Right renal cortex interstitium (tissue), 3 donors: ENCODE measurements around the gene POTEH. TPM values are rescaled to one million over a fixed set of nuclear protein-coding genes. Genes with fewer than 3 reads are reported as not detected.
"Not testable (repeated sequence)": the region's sequence is repeated elsewhere in the genome, so short reads cannot be mapped to it uniquely, and the experiment has no call there.

Experiments used
- DNase-seq, 3 donors: peaks; one replicate each; pipeline ENCODE4 v3.0.0-alpha.2; 2013; ENCODE audit warnings: low read depth in 3 of 3, low spot score in 2 of 3
- polyA plus RNA-seq, 3 donors: library from polyadenylated mRNA; unstranded; fragments of 120-200 nt; gene quantifications; one replicate each; pipeline ENCODE4 v1.2.1, GENCODE V29; 2013; ENCODE audit not compliant: insufficient read length in 3 of 3

Gene POTEH
- polyA plus RNA-seq, 3 donors, result not detected

DNA sequence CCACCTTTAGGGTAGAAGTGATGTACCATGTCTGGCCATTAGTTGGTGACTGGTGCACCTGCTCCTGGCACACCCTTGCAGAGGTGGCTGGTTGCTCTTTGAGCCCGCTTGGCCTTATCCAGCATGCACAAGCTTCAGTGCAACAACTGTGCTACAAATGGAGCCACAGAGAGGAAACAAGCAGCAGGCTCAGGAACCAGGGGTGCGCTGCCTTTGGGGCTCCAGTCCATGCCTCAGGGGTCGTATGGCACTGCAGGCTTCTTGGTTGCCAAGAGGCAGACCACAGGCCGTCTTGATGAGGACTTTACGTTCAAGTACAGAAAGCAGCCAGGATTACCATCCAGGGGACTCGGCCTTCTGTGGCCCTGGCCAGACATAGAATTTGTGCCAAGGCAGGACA is 44.6 kb downstream of the POTEH start:
- DNase-seq, result not testable (repeated sequence)

DNA sequence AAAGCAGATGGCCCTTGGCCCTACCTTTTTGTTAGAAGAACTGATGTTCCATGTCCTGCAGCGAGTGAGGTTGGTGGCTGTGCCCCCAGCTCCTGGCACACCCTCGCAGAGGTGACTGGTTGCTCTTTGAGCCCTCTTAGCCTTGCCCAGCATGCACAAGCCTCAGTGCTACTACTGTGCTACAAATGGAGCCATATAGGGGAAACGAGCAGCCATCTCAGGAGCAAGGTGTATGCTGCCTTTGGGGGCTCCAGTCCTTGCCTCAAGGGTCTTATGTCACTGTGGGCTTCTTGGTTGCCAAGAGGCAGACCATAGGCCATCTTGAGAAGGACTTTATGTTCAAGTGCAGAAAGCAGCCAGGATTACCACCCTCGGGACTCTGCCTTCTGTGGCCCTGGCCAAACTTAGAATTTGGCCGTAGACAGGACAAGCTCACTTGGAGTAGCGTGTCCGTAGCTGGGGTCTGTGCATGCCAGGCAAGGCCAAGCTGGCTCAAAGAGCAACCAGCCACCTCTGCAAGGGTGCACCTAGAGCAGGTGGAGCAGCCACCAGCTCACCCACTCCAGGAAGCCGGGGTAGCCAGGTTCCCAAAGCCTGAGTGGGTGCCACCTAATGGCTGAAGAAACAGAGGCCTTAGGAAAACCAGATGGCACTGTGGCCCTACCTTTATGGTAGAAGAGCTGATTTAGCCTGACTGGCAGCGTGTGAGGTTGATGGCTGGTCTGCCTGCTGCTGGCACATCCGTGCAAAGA is 48.5 kb downstream of the POTEH start:
- DNase-seq, result not testable (repeated sequence)

DNA sequence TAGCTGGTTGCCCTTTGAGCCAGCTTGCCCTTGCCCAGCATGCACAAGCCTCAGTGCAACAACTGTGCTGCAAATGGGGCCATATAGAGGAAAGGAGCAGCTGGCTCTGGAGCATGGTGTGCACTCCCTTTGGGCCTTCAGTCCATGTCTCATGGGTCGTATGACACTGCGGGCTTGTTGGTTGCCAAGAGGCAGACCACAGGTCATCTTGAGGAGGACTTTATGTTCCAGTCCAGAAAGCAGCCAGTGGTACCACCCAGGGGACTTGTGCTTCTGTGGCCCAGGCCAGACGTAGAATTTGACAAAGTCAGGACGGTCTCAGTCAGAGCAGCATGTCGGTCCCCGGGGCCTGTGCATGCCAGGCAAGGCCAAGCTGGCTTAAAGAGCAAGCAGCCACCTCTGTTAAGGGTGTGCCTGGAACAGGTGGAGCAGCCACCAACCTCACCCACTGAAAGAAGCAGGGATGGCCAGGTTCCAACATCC is 49.1 kb downstream of the POTEH start:
- not testable (repeated sequence) for DNase-seq

DNA sequence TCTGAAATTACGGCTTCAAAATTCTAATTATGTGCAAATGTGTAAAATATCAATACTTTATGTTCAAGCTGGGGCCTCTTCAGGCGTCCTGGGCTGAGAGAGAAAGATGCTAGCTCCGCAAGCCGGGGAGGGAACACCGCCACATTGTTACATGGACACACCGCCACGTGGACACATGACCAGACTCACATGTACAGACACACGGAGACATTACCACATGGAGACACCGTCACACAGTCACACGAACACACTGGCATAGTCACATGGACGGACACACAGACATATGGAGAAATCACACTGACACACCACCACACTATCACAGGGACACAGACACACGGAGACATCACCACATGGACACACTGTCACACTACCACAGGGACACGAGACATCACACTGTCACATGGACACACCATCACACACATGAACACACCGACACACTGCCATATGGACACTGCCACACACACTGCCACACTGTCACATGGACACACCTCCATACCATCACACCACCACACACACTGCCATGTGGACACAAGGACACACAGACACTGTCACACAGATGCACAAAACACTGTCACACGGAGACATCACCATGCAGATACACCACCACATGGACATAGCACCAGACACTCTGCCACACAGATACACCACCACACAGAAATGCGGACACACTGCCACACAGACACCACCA is 58.0 kb downstream of the POTEH start:
- not testable (repeated sequence) for DNase-seq

DNA sequence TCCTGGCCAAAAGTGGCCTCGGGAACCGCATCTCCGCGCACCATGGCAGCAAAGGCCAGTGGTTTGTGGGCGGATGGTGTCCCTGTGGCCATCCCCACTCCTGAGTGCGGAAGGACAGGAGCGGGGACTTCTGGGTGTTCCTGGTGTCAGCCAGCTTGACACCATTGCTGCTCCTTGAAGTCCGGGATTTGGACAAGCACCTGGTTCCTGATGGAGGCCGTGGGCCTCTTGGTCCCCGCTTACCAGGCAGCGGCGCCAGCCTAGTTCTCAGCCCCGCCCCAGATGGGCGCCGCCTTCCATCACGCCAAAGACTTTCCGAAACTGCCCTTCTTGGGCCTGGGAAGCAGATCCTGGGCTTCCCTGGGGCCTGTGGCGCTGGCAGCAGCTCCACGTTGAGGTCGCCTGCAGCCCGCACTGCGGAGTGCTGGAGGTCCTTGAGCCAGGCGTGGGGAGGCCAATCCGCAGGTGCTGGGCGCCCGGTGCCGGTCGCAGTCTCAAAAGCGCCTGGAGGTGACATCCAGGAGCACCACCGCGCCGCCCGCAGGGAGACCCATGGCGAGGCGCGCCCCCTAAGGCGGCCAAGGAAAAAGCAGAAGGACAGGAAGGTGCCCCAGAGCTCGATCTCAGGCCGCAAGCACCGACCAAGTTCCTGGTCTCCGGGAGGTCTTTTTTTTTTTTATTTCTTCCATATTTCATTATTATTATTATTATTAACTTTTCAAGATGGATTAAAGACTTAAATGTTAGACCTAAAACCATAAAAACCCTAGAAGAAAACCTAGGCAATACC is 59.5 kb downstream of the POTEH start:
- DNase-seq, result not testable (repeated sequence)

DNA sequence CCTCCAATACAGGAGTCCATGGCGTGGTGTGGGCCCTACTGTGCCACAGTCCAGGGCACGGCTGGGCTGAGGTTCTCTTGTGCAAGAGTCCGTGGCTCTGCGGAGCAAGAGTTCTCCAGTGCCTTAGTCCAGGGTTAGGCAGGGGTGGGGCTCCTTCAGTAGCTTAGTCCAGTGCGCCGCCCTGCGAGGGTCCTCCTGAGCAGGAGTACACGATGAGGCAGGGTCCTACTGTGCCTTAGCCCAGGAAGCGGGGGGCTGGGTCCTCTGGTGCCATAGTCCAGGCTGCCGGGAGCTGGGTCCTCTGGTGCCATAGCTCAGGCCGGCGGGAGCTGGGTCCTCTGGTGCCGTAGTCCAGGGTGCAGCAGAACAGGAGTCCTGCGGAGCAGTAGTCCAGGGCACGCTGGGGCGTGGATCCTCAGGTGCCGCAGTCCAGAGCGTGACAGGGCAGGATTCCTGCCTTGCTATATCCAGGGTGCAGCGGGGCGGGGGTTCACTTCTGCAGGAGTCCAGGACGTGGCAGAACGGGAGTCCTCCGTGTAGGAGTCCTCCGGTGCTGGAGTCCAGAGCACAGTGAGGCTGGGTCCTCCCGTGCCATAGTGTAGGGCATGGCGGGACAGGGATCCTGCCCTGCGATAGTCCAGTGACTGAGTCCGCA is 69.7 kb downstream of the POTEH start:
- DNase-seq, result not testable (repeated sequence)

DNA sequence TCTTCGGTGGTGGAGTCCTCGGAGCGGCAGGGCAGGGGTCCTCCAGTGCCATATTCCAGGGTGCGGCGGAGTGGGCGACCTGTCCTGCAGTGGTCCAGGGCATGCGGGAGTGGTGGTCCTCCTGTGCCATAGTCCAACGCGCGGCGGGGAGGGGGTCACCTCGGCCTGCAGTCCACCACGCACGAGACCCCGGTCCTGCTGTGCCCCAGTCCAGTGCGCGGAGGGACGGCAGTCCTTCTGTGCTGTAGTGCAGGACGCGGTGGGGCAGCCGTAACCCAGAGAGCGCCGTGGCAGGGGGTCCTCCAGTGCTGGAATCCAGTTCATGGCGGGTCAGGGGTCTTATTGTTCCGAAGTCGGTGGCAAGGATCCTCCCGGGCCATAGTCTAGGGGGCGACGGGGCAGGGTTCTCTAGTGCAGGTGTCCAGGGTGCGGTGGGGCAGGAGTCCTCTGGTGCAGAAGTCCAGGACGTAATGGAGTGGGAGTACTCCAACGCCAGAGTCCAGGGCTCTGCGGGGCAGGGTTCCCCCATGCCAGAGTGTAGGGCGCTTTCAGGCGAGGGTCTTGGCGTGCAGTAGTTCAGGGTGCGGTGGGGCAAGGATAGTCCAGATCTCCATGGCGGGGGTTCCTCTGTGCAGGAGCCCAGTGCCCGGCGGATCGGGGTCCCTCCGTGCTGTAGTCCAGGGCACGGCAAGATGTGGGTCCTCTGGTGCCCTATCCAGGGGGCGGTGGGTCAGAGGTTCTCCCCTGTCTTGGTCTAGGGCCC is 70.7 kb downstream of the POTEH start:
- DNase-seq, result not testable (repeated sequence)

DNA sequence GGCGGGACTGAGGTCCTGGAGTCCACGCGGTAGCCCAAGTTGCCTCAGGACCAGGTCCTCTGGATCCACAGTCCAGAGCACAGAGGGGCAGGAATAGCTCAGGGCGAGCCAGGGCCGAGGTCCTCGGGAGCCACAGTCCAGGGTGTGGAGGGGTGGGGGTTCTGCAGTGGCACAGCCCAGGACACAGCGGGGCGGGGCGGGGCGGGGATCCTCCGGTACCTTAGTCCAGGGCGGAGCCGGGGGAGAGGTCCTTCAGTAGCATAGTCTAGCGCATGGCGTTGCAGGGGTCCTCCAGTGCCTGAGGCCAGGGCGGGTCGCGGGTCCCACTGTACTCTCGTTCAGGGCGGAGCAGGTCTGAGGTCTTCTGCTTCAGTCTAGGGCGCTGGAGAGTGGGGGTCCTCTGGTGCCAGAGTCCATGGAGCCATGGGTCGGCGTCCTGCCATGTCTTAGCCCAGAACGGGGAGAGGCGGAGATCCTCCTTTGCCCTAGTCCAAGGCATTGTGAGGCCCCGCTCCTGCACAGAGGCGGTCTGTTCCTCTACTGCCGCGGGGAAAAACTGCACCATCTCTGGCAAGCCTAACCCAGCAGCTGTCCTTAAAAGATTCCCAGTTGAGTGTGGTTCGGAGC is 71.4 kb downstream of the POTEH start:
- DNase-seq, result not testable (repeated sequence)

DNA sequence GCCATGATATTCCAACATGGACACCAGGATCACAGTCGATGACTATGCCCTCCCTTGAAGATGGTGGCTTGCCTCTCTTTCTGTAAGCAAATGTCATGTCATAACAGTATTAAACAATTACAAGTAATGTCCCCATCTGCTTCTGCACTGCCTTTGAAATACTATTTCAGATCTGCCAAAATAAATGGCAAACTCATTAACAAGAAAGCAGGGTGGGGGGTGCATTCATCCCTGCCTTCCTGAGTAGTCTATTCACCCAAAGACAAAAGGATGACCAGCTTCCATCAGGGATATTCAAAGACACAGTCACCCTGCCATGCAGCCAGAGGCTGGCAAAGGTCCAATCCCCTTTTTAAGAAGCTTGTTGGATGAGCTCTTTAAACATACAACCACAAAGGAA is 73.7 kb downstream of the POTEH start:
- not testable (repeated sequence) for DNase-seq

Other genes starting within 250 kb of the POTEH start
- gene OR11H1, start 161.8 kb upstream of the POTEH start, polyA plus RNA-seq, result not detected